Colonic mucosa (tissue), 4 donors: ENCODE data around the gene SYPL2. TPM values are rescaled to one million over a fixed set of nuclear protein-coding genes. Genes with fewer than 3 reads are reported as not detected.

Source experiments
- DNase-seq: peaks from one replicate; pipeline ENCODE4 v3.0.0-alpha.2; 2020
- H3K27ac ChIP-seq: fragments of 200-600 bp; one replicate; pipeline ENCODE4 v1.8.0; 2021
- H3K27me3 ChIP-seq: fragments of 200-600 bp; one replicate; pipeline ENCODE4 v1.8.0; 2021
- H3K36me3 ChIP-seq: fragments of 200-600 bp; one replicate; pipeline ENCODE4 v1.8.0; 2021
- H3K4me1 ChIP-seq: fragments of 200-600 bp; one replicate; pipeline ENCODE4 v1.8.0; 2021; ENCODE audit warnings: mild to moderate bottlenecking
- H3K4me3 ChIP-seq: fragments of 200-600 bp; one replicate; pipeline ENCODE4 v1.8.0; 2021
- H3K9ac ChIP-seq, 2 donors: one replicate each; pipeline ENCODE4 v1.7.0; 2013; ENCODE audit warnings: control low read depth in 2 of 2, low read depth in 2 of 2, low read length in 2 of 2
- H3K9me3 ChIP-seq: fragments of 200-600 bp; one replicate; pipeline ENCODE4 v1.8.0; 2021
- intact Hi-C: fragments of 100-400 bp; cut with DNase I; formaldehyde crosslinking; loops from one replicate; pipeline ENCODE4 v1.14.1; 2022
- total RNA-seq, 2 donors: library from RNA; stranded (reverse); fragmentation: NEBNext Ultra II Directional in 1 of 2; extraction: Animal tissue kit (Norgen Biotek cat#: 25700) in 1 of 2; gene quantifications; one replicate each; pipeline ENCODE4 v1.2.1, GENCODE V29; 2021
- TF ChIP-seq, protein P1 (sequence below): fragments of 200-600 bp; IDR thresholded peaks from one replicate; pipeline ENCODE4 v1.8.0; 2022; ENCODE audit warnings: antibody characterized with exemption, mild to moderate bottlenecking
- donor health status: healthy.
- donor health status: DM: no; HTN: no; CAD: no.
- donor health status: DM: no; HTN: no; CAD: no.

Gene SYPL2
- total RNA-seq, 2 donors from 2014 or later, result 0.12 to 0.35 TPM

DNA sequence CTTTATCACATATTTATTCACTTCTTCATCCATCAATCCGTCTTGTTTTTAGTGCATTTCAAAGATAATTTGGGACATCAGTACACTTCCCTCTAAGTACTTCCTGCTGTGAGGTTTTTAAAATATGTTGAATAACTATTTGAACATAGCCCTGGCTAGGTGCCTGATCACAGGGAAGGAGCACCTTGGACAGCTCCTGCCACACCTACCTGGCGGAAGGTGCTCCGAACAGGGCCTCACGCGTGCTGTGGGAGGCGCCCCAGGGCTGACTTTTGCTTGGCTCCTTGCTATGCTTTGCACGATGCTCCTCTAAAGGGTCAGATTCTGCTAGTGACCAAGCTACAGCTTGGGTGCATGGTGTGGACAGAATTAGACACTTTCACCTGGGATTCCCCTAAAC, 12.5 kb downstream of the SYPL2 start:
- H3K27me3 ChIP-seq, result no peaks in the 10 kb centered on the region
- H3K9ac ChIP-seq, result no peak overlapping the region
- no peak overlapping the region for H3K4me3 ChIP-seq
- H3K9me3 ChIP-seq, result no peaks in the 10 kb centered on the region
- TF ChIP-seq, protein P1, sequence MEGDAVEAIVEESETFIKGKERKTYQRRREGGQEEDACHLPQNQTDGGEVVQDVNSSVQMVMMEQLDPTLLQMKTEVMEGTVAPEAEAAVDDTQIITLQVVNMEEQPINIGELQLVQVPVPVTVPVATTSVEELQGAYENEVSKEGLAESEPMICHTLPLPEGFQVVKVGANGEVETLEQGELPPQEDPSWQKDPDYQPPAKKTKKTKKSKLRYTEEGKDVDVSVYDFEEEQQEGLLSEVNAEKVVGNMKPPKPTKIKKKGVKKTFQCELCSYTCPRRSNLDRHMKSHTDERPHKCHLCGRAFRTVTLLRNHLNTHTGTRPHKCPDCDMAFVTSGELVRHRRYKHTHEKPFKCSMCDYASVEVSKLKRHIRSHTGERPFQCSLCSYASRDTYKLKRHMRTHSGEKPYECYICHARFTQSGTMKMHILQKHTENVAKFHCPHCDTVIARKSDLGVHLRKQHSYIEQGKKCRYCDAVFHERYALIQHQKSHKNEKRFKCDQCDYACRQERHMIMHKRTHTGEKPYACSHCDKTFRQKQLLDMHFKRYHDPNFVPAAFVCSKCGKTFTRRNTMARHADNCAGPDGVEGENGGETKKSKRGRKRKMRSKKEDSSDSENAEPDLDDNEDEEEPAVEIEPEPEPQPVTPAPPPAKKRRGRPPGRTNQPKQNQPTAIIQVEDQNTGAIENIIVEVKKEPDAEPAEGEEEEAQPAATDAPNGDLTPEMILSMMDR, result no peak
- intact Hi-C loops, result loop anchor here (5.0 kb wide), 1 partner anchor 47 kb away; no protein-coding TSS in a partner anchor
- no peaks in the 10 kb centered on the region for H3K36me3 ChIP-seq
- H3K27ac ChIP-seq, result no peak overlapping the region
- peak; percentile 58 for DNase-seq
- peaks cover 6% of the 10 kb centered on the region for H3K4me1 ChIP-seq

DNA sequence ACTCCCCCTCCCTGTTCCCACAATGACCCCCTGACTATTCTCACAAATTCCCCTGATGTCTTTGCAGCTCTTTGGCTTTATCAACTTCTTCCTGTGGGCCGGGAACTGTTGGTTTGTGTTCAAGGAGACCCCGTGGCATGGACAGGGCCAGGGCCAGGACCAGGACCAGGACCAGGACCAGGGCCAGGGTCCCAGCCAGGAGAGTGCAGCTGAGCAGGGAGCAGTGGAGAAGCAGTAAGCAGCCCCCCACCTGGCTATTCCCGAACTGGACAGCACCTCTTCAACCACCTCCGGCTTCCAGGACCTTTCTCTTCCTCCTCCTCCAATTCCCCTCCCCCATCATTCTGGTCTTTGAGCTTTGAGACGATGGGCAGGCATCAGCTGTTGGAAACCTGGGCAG, 13.0 kb downstream of the SYPL2 start:
- TF ChIP-seq, protein P1, result no peak
- no peak overlapping the region for H3K4me3 ChIP-seq
- no peak overlapping the region for H3K27ac ChIP-seq
- no peaks in the 10 kb centered on the region for H3K36me3 ChIP-seq
- intact Hi-C loops, result loop anchor here (5.0 kb wide), 1 partner anchor 47 kb away; no protein-coding TSS in a partner anchor
- H3K27me3 ChIP-seq, result no peaks in the 10 kb centered on the region
- no peaks in the 10 kb centered on the region for H3K9me3 ChIP-seq
- H3K4me1 ChIP-seq, result peaks cover 8% of the 10 kb centered on the region
- H3K9ac ChIP-seq, result no peak overlapping the region
- DNase-seq, result peak; percentile 15

- Histone ChIP-seq H3K4me1 (peaks cover 11% of the 10 kb centered on the region), H3K36me3 (no peaks in the 10 kb centered on the region), H3K9ac (no peak overlapping the region), H3K27me3 (no peaks in the 10 kb centered on the region), H3K9me3 (no peaks in the 10 kb centered on the region), H3K27ac (no peak overlapping the region), H3K4me3 (no peak overlapping the region)
- TF ChIP-seq, protein P1, result no peak
- intact Hi-C loops, result loop anchor here (5.0 kb wide), 1 partner anchor 48 kb away; no protein-coding TSS in a partner anchor
- DNase-seq, result no peak
These were observed 13.6 kb downstream of the SYPL2 start for GRCh38 chr1:109479901-109480300.

GRCh38 chr1:109481646-109482045, 15.3 kb downstream of the SYPL2 start:
- intact Hi-C loops, result no loop called here
- Histone ChIP-seq H3K9me3 (no peaks in the 10 kb centered on the region), H3K27me3 (no peaks in the 10 kb centered on the region), H3K36me3 (no peaks in the 10 kb centered on the region), H3K27ac (no peak overlapping the region), H3K4me3 (no peak overlapping the region), H3K4me1 (peaks cover 11% of the 10 kb centered on the region), H3K9ac (no peak overlapping the region)
- no peak for DNase-seq
- TF ChIP-seq, protein P1, result no peak

GRCh38 chr1:109482242-109482641, 15.9 kb downstream of the SYPL2 start:
- Histone ChIP-seq H3K27me3 (no peaks in the 10 kb centered on the region), H3K9ac (no peak overlapping the region), H3K4me1 (peaks cover 11% of the 10 kb centered on the region), H3K9me3 (no peaks in the 10 kb centered on the region), H3K4me3 (no peak overlapping the region), H3K36me3 (no peaks in the 10 kb centered on the region), H3K27ac (no peak overlapping the region)
- no peak for DNase-seq
- TF ChIP-seq, protein P1, result no peak
- intact Hi-C loops, result no loop called here
